GM12878 (cell line): ENCODE results near the gene ADK.
A peak's percentile ranks its signal among the peaks of the same experiment; 100 is the strongest.

Experiments
- CTCF ChIP-seq, 3 experiments: IDR thresholded peaks in 2 of 3; conservative IDR thresholded peaks in 1 of 3; 2 replicates each; pipeline ENCODE4 v1.5.1; 2011; ENCODE audit warnings: low read depth in 3 of 3, low read length in 3 of 3, mild to moderate bottlenecking in 3 of 3, control low read depth in 2 of 3, moderate library complexity in 2 of 3, inconsistent platforms in 1 of 3, mixed read lengths in 1 of 3; ENCODE audit not compliant: control insufficient read depth in 2 of 3, insufficient read depth in 1 of 3; ENCODE audit errors: extremely low read depth in 1 of 3
- E2F8 ChIP-seq: fragments of 450-650 bp; IDR thresholded peaks from 2 replicates; pipeline ENCODE4 v1.6.1; 2018; ENCODE audit warnings: mild to moderate bottlenecking, low read depth, moderate library complexity; ENCODE audit not compliant: partially characterized antibody
- EZH2 ChIP-seq: IDR thresholded peaks from 2 replicates; pipeline ENCODE4 v1.6.1; 2012; ENCODE audit warnings: low read depth, mild to moderate bottlenecking, control low read depth, inconsistent platforms, low read length, borderline replicate concordance; ENCODE audit not compliant: control insufficient read depth
- HDAC6 ChIP-seq: fragments of 200-600 bp; sonication (generic); IDR thresholded peaks from one replicate; pipeline ENCODE4 v1.8.0; 2017; ENCODE audit warnings: antibody characterized with exemption; ENCODE audit not compliant: unreplicated experiment
- JUNB ChIP-seq: IDR thresholded peaks from 2 replicates; pipeline ENCODE4 v1.6.1; 2016; ENCODE audit warnings: antibody characterized with exemption, mild to moderate bottlenecking
- KAT2A ChIP-seq: conservative IDR thresholded peaks from 2 replicates; pipeline ENCODE4 v1.6.1; 2011; ENCODE audit warnings: low read depth, low read length; ENCODE audit not compliant: control insufficient read depth
- MEF2A ChIP-seq: IDR thresholded peaks from 2 replicates; pipeline ENCODE4 v1.6.1; 2011; ENCODE audit warnings: low read depth, mild to moderate bottlenecking, low read length, moderate library complexity; ENCODE audit not compliant: insufficient read depth
- NBN ChIP-seq: fragments of 450-650 bp; IDR thresholded peaks from 2 replicates; pipeline ENCODE4 v1.6.1; 2016
- NRF1 ChIP-seq: conservative IDR thresholded peaks from 2 replicates; pipeline ENCODE4 v1.6.1; 2011; ENCODE audit warnings: mild to moderate bottlenecking, low read depth, low read length, improper control_type of control experiment
- PBX3 ChIP-seq: IDR thresholded peaks from 2 replicates; pipeline ENCODE4 v1.6.1; 2011; ENCODE audit warnings: mild to moderate bottlenecking, low read depth, low read length, moderate library complexity; ENCODE audit not compliant: insufficient replicate concordance
- TAF1 ChIP-seq: IDR thresholded peaks from 2 replicates; pipeline ENCODE4 v1.6.1; 2011; ENCODE audit warnings: mild to moderate bottlenecking, low read depth, low read length, borderline replicate concordance
- ZBTB33 ChIP-seq: fragments of 450-650 bp; IDR thresholded peaks from 2 replicates; pipeline ENCODE4 v1.6.1; 2017; ENCODE audit warnings: mild to moderate bottlenecking

DNA sequence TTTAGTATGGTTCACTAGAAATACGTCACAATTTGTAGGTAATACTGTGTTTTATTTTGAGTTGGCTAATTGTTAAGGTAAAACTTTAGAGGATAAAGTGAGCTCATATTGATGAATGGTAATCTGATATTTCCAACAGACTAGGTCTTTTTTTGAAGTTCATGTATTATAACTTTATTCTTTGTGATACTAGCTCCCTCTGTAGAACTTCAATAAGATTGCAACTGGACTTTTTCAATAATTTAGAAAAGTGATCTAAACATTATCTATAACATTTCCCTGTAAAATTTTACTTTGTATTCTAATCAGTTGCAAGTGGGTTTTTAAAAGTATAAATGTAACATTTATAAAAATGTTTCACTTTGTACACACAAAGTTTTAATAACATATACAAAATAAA, 83.5 kb downstream of the ADK start:
- peak in 2 of 3 experiments; percentile 35 to 43; a peak in 2 of 6 replicates for TF ChIP-seq CTCF (IDR thresholded peaks at IDR 0.05 in 2 of 3, conservative IDR thresholded peaks at IDR 0.05 in 1 of 3; ENCODE audit: control insufficient read depth in 2 of 3, extremely low read depth in 1 of 3, insufficient read depth in 1 of 3, low read depth in 3 of 3, low read length in 3 of 3)
- TF ChIP-seq MEF2A = no peak
- no peak for TF ChIP-seq EZH2
- no peak for TF ChIP-seq ZBTB33
- TF ChIP-seq E2F8 = no peak
- TF ChIP-seq TAF1 = no peak
- TF ChIP-seq NRF1 = no peak
- no peak for TF ChIP-seq PBX3
- no peak for TF ChIP-seq HDAC6
- no peak for TF ChIP-seq JUNB
- no peak for TF ChIP-seq NBN
- no peak for TF ChIP-seq KAT2A
